GM23338 (cell line): ENCODE results near the gene OR2B2. TPM values are rescaled to one million over a fixed set of nuclear protein-coding genes. Genes with fewer than 3 reads are reported as not detected.
A peak's percentile ranks its signal among the peaks of the same experiment; 100 is the strongest.

Experiments
- ATAC-seq: fragments of 200-7000 bp; cut with Tn5 transposase; 3 replicates; pipeline ENCODE4 v1.9.1; 2020
- DNase-seq: peaks from one replicate; pipeline ENCODE4 v3.0.0-alpha.2; 2015; ENCODE audit warnings: low spot score
- H2AFZ ChIP-seq: fragments of 200-600 bp; sonication (generic); 2 replicates; pipeline ENCODE4 v1.8.0; 2016; ENCODE audit warnings: antibody characterized with exemption, mild to moderate bottlenecking, moderate library complexity
- H3F3A ChIP-seq: fragments of 200-600 bp; sonication (generic); replicated peaks from 2 replicates; pipeline ENCODE4 v1.8.0; 2017; ENCODE audit warnings: antibody characterized with exemption, mixed run types, low read depth
- H3K27ac ChIP-seq: fragments of 200-600 bp; sonication (generic); 2 replicates; pipeline ENCODE4 v1.6.1; 2016; ENCODE audit warnings: low read depth
- H3K27me3 ChIP-seq: fragments of 200-600 bp; sonication (generic); 2 replicates; pipeline ENCODE4 v1.8.0; 2016; ENCODE audit warnings: mild to moderate bottlenecking, mixed run types, moderate library complexity; ENCODE audit not compliant: insufficient read depth
- H3K36me3 ChIP-seq: fragments of 200-600 bp; sonication (generic); 2 replicates; pipeline ENCODE4 v1.8.0; 2016; ENCODE audit warnings: mild to moderate bottlenecking; ENCODE audit not compliant: insufficient read depth
- H3K4me1 ChIP-seq: fragments of 200-600 bp; sonication (generic); 2 replicates; pipeline ENCODE4 v1.8.0; 2016; ENCODE audit warnings: mild to moderate bottlenecking, moderate library complexity; ENCODE audit not compliant: insufficient read depth
- H3K4me2 ChIP-seq: fragments of 200-600 bp; sonication (generic); 2 replicates; pipeline ENCODE4 v1.7.1; 2017; ENCODE audit warnings: mixed run types
- H3K4me3 ChIP-seq: fragments of 200-600 bp; sonication (generic); 2 replicates; pipeline ENCODE4 v1.6.1; 2016; ENCODE audit warnings: mixed run types
- H3K79me2 ChIP-seq: fragments of 200-600 bp; sonication (generic); replicated peaks from 2 replicates; pipeline ENCODE4 v1.8.0; 2017; ENCODE audit warnings: mild to moderate bottlenecking; ENCODE audit not compliant: insufficient read depth
- H3K9me2 ChIP-seq: fragments of 200-600 bp; sonication (generic); 2 replicates; pipeline ENCODE4 v1.8.0; 2017; ENCODE audit not compliant: insufficient read depth
- H4K20me1 ChIP-seq: fragments of 200-600 bp; sonication (generic); replicated peaks from 2 replicates; pipeline ENCODE4 v1.8.0; 2017; ENCODE audit warnings: mild to moderate bottlenecking; ENCODE audit not compliant: insufficient read depth
- H3K27ac Mint-ChIP-seq: 2 replicates; pipeline ENCODE4 v1.8.0; 2020; ENCODE audit warnings: inconsistent platforms, mild to moderate bottlenecking, moderate library complexity, mixed read lengths
- H3K27me3 Mint-ChIP-seq: 3 replicates; pipeline ENCODE4 v1.8.0; 2022; ENCODE audit warnings: low read depth, mild to moderate bottlenecking, moderate library complexity, mixed read lengths, inconsistent platforms; ENCODE audit not compliant: insufficient read depth, poor library complexity
- H3K36me3 Mint-ChIP-seq: 3 replicates; pipeline ENCODE4 v1.8.0; 2021; ENCODE audit warnings: low read depth, mild to moderate bottlenecking, inconsistent platforms, moderate library complexity, mixed read lengths
- H3K4me1 Mint-ChIP-seq: 3 replicates; pipeline ENCODE4 v1.8.0; 2020; ENCODE audit warnings: mild to moderate bottlenecking, inconsistent platforms, mixed read lengths
- H3K4me3 Mint-ChIP-seq: 3 replicates; pipeline ENCODE4 v1.8.0; 2021; ENCODE audit warnings: moderate library complexity, mild to moderate bottlenecking, inconsistent platforms, mixed read lengths
- H3K9me3 Mint-ChIP-seq: 3 replicates; pipeline ENCODE4 v1.8.0; 2020; ENCODE audit warnings: moderate library complexity, mild to moderate bottlenecking, inconsistent platforms, mixed read lengths
- CREB1 ChIP-seq: fragments of 250-450 bp; sonication (Bioruptor Pico); IDR thresholded peaks from 2 replicates; pipeline ENCODE4 v1.5.0; 2020; ENCODE audit warnings: low read depth, mild to moderate bottlenecking, moderate library complexity
- CTCF ChIP-seq, 2 experiments: fragments of 200-600 bp in 1 of 2; sonication (generic) in 1 of 2; conservative IDR thresholded peaks; 2 replicates each; pipeline versions ENCODE4 v1.5.1 to v1.6.1; 2016 to 2017; ENCODE audit warnings: antibody characterized with exemption in 2 of 2, low read depth in 2 of 2, mild to moderate bottlenecking in 2 of 2, moderate library complexity in 1 of 2
- ETS1 ChIP-seq: IDR thresholded peaks from 2 replicates; pipeline ENCODE4 v1.6.1; 2016; ENCODE audit warnings: antibody characterized with exemption
- EZH2 ChIP-seq: fragments of 200-600 bp; sonication (generic); IDR thresholded peaks from one replicate; pipeline ENCODE4 v1.8.0; 2017; ENCODE audit warnings: antibody characterized with exemption, mild to moderate bottlenecking, low read depth; ENCODE audit not compliant: unreplicated experiment
- EZH2phosphoT487 ChIP-seq: fragments of 200-600 bp; sonication (generic); IDR thresholded peaks from one replicate; pipeline ENCODE4 v1.8.1; 2018; ENCODE audit warnings: antibody characterized with exemption; ENCODE audit not compliant: unreplicated experiment
- JUNB ChIP-seq: IDR thresholded peaks from one replicate; pipeline ENCODE4 v1.6.1; 2016; ENCODE audit warnings: antibody characterized with exemption; ENCODE audit not compliant: unreplicated experiment
- NANOG ChIP-seq: IDR thresholded peaks from 2 replicates; pipeline ENCODE4 v1.6.1; 2016; ENCODE audit warnings: antibody characterized with exemption, borderline replicate concordance
- POLR2AphosphoS5 ChIP-seq: IDR thresholded peaks from 2 replicates; pipeline ENCODE4 v1.6.1; 2016; ENCODE audit warnings: antibody characterized with exemption, low read depth
- REST ChIP-seq: IDR thresholded peaks from one replicate; pipeline ENCODE4 v1.6.1; 2018; ENCODE audit warnings: antibody characterized with exemption; ENCODE audit not compliant: unreplicated experiment
- STAT1 ChIP-seq: IDR thresholded peaks from one replicate; pipeline ENCODE4 v1.6.1; 2016; ENCODE audit warnings: antibody characterized with exemption; ENCODE audit not compliant: unreplicated experiment
- ZNF114 ChIP-seq: fragments of 250-450 bp; sonication (Bioruptor Pico); IDR thresholded peaks from 2 replicates; pipeline ENCODE4 v1.5.0; 2020; ENCODE audit warnings: mild to moderate bottlenecking, moderate library complexity
- ZNF331 ChIP-seq: fragments of 250-450 bp; sonication (Bioruptor Pico); IDR thresholded peaks from 2 replicates; pipeline ENCODE4 v1.5.0; 2020; ENCODE audit warnings: low read depth, mild to moderate bottlenecking, moderate library complexity
- polyA plus RNA-seq: library from polyadenylated mRNA; unstranded; fragments of >200 nt; fragmentation: Nextera tagmentation; extraction: Ambion mirVana; gene quantifications from 2 replicates; pipeline ENCODE4 v1.2.1, GENCODE V29; 2016
- total RNA-seq: library from RNA; depleted of rRNA; stranded (reverse); fragments of >200 nt; shearing (Covaris generic); gene quantifications from 2 replicates; pipeline ENCODE4 v1.2.3, GENCODE V29; 2014
- TF ChIP-seq, protein P1 (sequence below): fragments of 250-450 bp; sonication (Bioruptor Pico); IDR thresholded peaks from 2 replicates; pipeline ENCODE4 v1.5.0; 2020; ENCODE audit warnings: mild to moderate bottlenecking, moderate library complexity

OR2B2 gene
- total and polyA plus RNA-seq, 2 experiments from 2014 or later = 0.38 TPM; not detected in 1

- Mint-ChIP-seq H3K4me3 (peak overlapping the region; percentile 97; the same call in 1 of the 3 replicates), H3K4me1 (peaks cover 25% of the 10 kb centered on the region)
- H2AFZ ChIP-seq = no peak overlapping the region
Observed at GRCh38 chr6:27868311-27868710, 43.9 kb downstream of the OR2B2 start.

More at GRCh38 chr6:27868311-27868710, 43.9 kb downstream of the OR2B2 start:
- Histone ChIP-seq H3K79me2 (no peaks in the 10 kb centered on the region), H4K20me1 (no peaks in the 10 kb centered on the region), H3K4me2 (peak overlapping the region; percentile 85; the same call in 1 of the 2 replicates), H3K4me3 (no peak overlapping the region), H3K9me2 (no peaks in the 10 kb centered on the region), H3K36me3 (no peaks in the 10 kb centered on the region), H3K4me1 (0 out of 2 replicates have a peak, but pooled peaks cover 3% of the 10 kb centered on the region), H3K27ac (peak overlapping the region; percentile 99), H3K27me3 (no peaks in the 10 kb centered on the region), H3F3A (peaks cover 14% of the 10 kb centered on the region)
- H3K27me3 Mint-ChIP-seq = peaks cover 59% of the 10 kb centered on the region
- no peak for ATAC-seq
- H3K9me3 Mint-ChIP-seq = peaks cover 33% of the 10 kb centered on the region
- no peak for DNase-seq
- peak overlapping the region; percentile 100 for H3K27ac Mint-ChIP-seq
- H3K36me3 Mint-ChIP-seq = peaks cover 14% of the 10 kb centered on the region
- TF ChIP-seq STAT1 = no peak
- TF ChIP-seq ETS1 = no peak
- TF ChIP-seq JUNB = no peak
- TF ChIP-seq ZNF331 (CRISPR knock-in tag) = no peak
- no peak for TF ChIP-seq POLR2AphosphoS5
- TF ChIP-seq, protein P1, sequence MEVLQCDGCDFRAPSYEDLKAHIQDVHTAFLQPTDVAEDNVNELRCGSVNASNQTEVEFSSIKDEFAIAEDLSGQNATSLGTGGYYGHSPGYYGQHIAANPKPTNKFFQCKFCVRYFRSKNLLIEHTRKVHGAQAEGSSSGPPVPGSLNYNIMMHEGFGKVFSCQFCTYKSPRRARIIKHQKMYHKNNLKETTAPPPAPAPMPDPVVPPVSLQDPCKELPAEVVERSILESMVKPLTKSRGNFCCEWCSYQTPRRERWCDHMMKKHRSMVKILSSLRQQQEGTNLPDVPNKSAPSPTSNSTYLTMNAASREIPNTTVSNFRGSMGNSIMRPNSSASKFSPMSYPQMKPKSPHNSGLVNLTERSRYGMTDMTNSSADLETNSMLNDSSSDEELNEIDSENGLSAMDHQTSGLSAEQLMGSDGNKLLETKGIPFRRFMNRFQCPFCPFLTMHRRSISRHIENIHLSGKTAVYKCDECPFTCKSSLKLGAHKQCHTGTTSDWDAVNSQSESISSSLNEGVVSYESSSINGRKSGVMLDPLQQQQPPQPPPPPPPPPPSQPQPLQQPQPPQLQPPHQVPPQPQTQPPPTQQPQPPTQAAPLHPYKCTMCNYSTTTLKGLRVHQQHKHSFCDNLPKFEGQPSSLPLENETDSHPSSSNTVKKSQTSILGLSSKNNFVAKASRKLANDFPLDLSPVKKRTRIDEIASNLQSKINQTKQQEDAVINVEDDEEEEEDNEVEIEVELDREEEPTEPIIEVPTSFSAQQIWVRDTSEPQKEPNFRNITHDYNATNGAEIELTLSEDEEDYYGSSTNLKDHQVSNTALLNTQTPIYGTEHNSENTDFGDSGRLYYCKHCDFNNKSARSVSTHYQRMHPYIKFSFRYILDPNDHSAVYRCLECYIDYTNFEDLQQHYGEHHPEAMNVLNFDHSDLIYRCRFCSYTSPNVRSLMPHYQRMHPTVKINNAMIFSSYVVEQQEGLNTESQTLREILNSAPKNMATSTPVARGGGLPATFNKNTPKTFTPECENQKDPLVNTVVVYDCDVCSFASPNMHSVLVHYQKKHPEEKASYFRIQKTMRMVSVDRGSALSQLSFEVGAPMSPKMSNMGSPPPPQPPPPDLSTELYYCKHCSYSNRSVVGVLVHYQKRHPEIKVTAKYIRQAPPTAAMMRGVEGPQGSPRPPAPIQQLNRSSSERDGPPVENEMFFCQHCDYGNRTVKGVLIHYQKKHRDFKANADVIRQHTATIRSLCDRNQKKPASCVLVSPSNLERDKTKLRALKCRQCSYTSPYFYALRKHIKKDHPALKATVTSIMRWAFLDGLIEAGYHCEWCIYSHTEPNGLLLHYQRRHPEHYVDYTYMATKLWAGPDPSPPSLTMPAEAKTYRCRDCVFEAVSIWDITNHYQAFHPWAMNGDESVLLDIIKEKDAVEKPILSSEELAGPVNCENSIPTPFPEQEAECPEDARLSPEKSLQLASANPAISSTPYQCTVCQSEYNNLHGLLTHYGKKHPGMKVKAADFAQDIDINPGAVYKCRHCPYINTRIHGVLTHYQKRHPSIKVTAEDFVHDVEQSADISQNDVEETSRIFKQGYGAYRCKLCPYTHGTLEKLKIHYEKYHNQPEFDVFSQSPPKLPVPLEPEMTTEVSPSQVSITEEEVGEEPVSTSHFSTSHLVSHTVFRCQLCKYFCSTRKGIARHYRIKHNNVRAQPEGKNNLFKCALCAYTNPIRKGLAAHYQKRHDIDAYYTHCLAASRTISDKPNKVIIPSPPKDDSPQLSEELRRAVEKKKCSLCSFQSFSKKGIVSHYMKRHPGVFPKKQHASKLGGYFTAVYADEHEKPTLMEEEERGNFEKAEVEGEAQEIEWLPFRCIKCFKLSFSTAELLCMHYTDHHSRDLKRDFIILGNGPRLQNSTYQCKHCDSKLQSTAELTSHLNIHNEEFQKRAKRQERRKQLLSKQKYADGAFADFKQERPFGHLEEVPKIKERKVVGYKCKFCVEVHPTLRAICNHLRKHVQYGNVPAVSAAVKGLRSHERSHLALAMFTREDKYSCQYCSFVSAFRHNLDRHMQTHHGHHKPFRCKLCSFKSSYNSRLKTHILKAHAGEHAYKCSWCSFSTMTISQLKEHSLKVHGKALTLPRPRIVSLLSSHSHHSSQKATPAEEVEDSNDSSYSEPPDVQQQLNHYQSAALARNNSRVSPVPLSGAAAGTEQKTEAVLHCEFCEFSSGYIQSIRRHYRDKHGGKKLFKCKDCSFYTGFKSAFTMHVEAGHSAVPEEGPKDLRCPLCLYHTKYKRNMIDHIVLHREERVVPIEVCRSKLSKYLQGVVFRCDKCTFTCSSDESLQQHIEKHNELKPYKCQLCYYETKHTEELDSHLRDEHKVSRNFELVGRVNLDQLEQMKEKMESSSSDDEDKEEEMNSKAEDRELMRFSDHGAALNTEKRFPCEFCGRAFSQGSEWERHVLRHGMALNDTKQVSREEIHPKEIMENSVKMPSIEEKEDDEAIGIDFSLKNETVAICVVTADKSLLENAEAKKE (CRISPR knock-in tag) = no peak
- TF ChIP-seq EZH2 = no peak
- TF ChIP-seq EZH2phosphoT487 = no peak
- no peak for TF ChIP-seq CREB1
- no peak for TF ChIP-seq CTCF (conservative IDR thresholded peaks at IDR 0.05; ENCODE audit: low read depth in 2 of 2)
- no peak for TF ChIP-seq ZNF114 (CRISPR knock-in tag)
- TF ChIP-seq NANOG = no peak
- no peak for TF ChIP-seq REST
